ENCODE results near the gene CXCL12. TPM values are rescaled to one million over a fixed set of nuclear protein-coding genes. Genes with fewer than 3 reads are reported as not detected.

The CXCL12 gene
- total and polyA plus RNA-seq, 2 donors (not counting 3 experiments of a cell fraction or from before 2014, with no cell fraction given), result 0.35 to 1.4 TPM

GRCh38 chr10:44330431-44330830 lies 54.5 kb downstream of the CXCL12 start:
- no peak for TF ChIP-seq POLR2A (IDR thresholded peaks at IDR 0.05; ENCODE audit: low read depth, low read length)
- TF ChIP-seq FOS (IDR thresholded peaks at IDR 0.05; ENCODE audit: borderline replicate concordance, insufficient read depth, low read length), result no peak
- TF ChIP-seq, protein P1, sequence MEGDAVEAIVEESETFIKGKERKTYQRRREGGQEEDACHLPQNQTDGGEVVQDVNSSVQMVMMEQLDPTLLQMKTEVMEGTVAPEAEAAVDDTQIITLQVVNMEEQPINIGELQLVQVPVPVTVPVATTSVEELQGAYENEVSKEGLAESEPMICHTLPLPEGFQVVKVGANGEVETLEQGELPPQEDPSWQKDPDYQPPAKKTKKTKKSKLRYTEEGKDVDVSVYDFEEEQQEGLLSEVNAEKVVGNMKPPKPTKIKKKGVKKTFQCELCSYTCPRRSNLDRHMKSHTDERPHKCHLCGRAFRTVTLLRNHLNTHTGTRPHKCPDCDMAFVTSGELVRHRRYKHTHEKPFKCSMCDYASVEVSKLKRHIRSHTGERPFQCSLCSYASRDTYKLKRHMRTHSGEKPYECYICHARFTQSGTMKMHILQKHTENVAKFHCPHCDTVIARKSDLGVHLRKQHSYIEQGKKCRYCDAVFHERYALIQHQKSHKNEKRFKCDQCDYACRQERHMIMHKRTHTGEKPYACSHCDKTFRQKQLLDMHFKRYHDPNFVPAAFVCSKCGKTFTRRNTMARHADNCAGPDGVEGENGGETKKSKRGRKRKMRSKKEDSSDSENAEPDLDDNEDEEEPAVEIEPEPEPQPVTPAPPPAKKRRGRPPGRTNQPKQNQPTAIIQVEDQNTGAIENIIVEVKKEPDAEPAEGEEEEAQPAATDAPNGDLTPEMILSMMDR (IDR thresholded peaks at IDR 0.05; ENCODE audit: extremely low read depth in 1 of 2, insufficient read depth in 1 of 2, low read depth in 1 of 2, low read length in 2 of 2), result no peak
- TF ChIP-seq MYC (IDR thresholded peaks at IDR 0.05; ENCODE audit: low read depth, low read length), result no peak
- TF ChIP-seq EZH2 (IDR thresholded peaks at IDR 0.05; ENCODE audit: borderline replicate concordance, low read depth, low read length, severe bottlenecking), result no peak
- no peak for TF ChIP-seq JUN (IDR thresholded peaks at IDR 0.05; ENCODE audit: borderline replicate concordance, insufficient read depth, insufficient read length, low read depth)
- no peak for TF ChIP-seq GATA2 (IDR thresholded peaks at IDR 0.05; ENCODE audit: insufficient read depth, insufficient read length, low read depth, low read length)
- no peak for TF ChIP-seq POLR2AphosphoS5 (IDR thresholded peaks at IDR 0.05; ENCODE audit: insufficient read depth, low read depth, low read length)
- TF ChIP-seq MAX (IDR thresholded peaks at IDR 0.05; ENCODE audit: insufficient read depth, insufficient read length), result no peak
- POLR2A ChIA-PET, result no interaction called here
- H3K9me3 ChIP-seq (replicated peaks; ENCODE audit: control insufficient read depth, insufficient read depth, low read length), result no peaks in the 10 kb centered on the region

More at GRCh38 chr10:44330431-44330830, 54.5 kb downstream of the CXCL12 start:
- H3K27me3 ChIP-seq (ENCODE audit: control insufficient read depth in 2 of 2, insufficient read depth in 2 of 2, low read length in 2 of 2), result no peaks in the 10 kb centered on the region
- H3K27ac ChIP-seq (ENCODE audit: insufficient read depth, low read depth, low read length), result no peak overlapping the region
- no TSS peak for BruUV-seq (replicated peaks)
- FAIRE-seq (no peak), DNase-seq (ENCODE audit: low read depth, low spot score) (no peak)
- dilution Hi-C loops (cut with MboI; ENCODE audit: extremely low pct_ligation_motif_present, low sequenced_read_pairs) (no loop called here), intact Hi-C loops (cut with micrococcal nuclease) (no loop called here)
- H3K4me1 ChIP-seq (ENCODE audit: control insufficient read depth, extremely low read depth, insufficient read depth, low read length), result no peaks in the 10 kb centered on the region
- no peaks in the 10 kb centered on the region for H4K20me1 ChIP-seq (replicated peaks; ENCODE audit: control insufficient read depth, extremely low read depth, insufficient read depth, low read length)
- H3K79me2 ChIP-seq (ENCODE audit: control insufficient read depth, insufficient read depth, low read length), result no peaks in the 10 kb centered on the region
- CTCF ChIA-PET, result interaction anchor here (1.0 kb wide), 1 partner anchor 56 kb away, joined by 4 read pairs; no protein-coding TSS in a partner anchor
- no peak overlapping the region for H3K4me3 ChIP-seq (replicated peaks in 1 of 3; ENCODE audit: insufficient read depth in 1 of 3, low read depth in 1 of 3, low read length in 3 of 3)
- no peaks in the 10 kb centered on the region for H3K9me1 ChIP-seq (replicated peaks; ENCODE audit: control insufficient read depth, extremely low read depth, insufficient read depth, low read length)
- H3K36me3 ChIP-seq (ENCODE audit: control insufficient read depth in 2 of 2, extremely low read depth in 1 of 2, insufficient read depth in 2 of 2, low read length in 2 of 2), result no peaks in the 10 kb centered on the region
- H2AFZ ChIP-seq (ENCODE audit: low read depth, low read length), result no peak overlapping the region
- no peak overlapping the region for H3K9ac ChIP-seq (replicated peaks; ENCODE audit: extremely low read depth, insufficient read depth, low read length)
- no peak overlapping the region for H3K4me2 ChIP-seq (ENCODE audit: insufficient read depth, low read length)

Data from endothelial cell of umbilical vein (primary cell).